Non-pigmented ciliary epithelial cell (primary cell): Measurements from ENCODE around the gene ALG14.

Experiments
- DNase-seq: peaks from one replicate; pipeline ENCODE4 v3.0.0-alpha.2; 2010; ENCODE audit warnings: low read depth

The ALG14 gene

GRCh38 chr1:94980582-94981574 lies 91.9 kb downstream of the ALG14 start:
- DNase-seq, result no peak

- DNase-seq, result no peak
These were observed 92.8 kb downstream of the ALG14 start for GRCh38 chr1:94979656-94980581.

GRCh38 chr1:94979131-94979530 lies 93.6 kb downstream of the ALG14 start:
- DNase-seq, result no peak

- DNase-seq, result no peak
These were observed 94.3 kb downstream of the ALG14 start for GRCh38 chr1:94978401-94978800.

- no peak for DNase-seq
These were observed 95.7 kb downstream of the ALG14 start for GRCh38 chr1:94976971-94977548.

GRCh38 chr1:94974824-94975223 lies 97.9 kb downstream of the ALG14 start:
- DNase-seq, result peak; percentile 87

- DNase-seq, result peak; percentile 72
These were observed 98.5 kb downstream of the ALG14 start for GRCh38 chr1:94974241-94974640.

GRCh38 chr1:94973309-94973922 lies 99.3 kb downstream of the ALG14 start:
- no peak for DNase-seq

- DNase-seq, result no peak
These were observed 101.2 kb downstream of the ALG14 start for GRCh38 chr1:94971491-94971924.

- DNase-seq, result no peak
These were observed 102.0 kb downstream of the ALG14 start for GRCh38 chr1:94970783-94971182.

GRCh38 chr1:94969137-94969536 lies 103.6 kb downstream of the ALG14 start:
- no peak for DNase-seq

- DNase-seq, result no peak
These were observed 106.7 kb downstream of the ALG14 start for GRCh38 chr1:94966033-94966432.

GRCh38 chr1:94963864-94964263 lies 108.9 kb downstream of the ALG14 start:
- DNase-seq, result no peak

GRCh38 chr1:94962409-94963265 lies 110.1 kb downstream of the ALG14 start:
- no peak for DNase-seq

GRCh38 chr1:94961988-94962387 lies 110.8 kb downstream of the ALG14 start:
- DNase-seq, result no peak

GRCh38 chr1:94961582-94961981 lies 111.2 kb downstream of the ALG14 start:
- DNase-seq, result no peak

GRCh38 chr1:94958081-94958480 lies 114.7 kb downstream of the ALG14 start:
- no peak for DNase-seq

- DNase-seq, result no peak
These were observed 116.8 kb downstream of the ALG14 start for GRCh38 chr1:94955767-94956632.

- DNase-seq, result no peak
These were observed 118.2 kb downstream of the ALG14 start for GRCh38 chr1:94954263-94955220.
